Bronchial epithelial cell (primary cell): ENCODE data around the gene QPCT. TPM values are rescaled to one million over a fixed set of nuclear protein-coding genes. Genes with fewer than 3 reads are reported as not detected.
"Not testable (repeated sequence)": the region's sequence is repeated elsewhere in the genome, so short reads cannot be mapped to it uniquely, and the experiment has no call there.

Source experiments
- DNase-seq: peaks from one replicate; pipeline ENCODE4 v3.0.0-alpha.2; 2010; ENCODE audit warnings: low read depth
- FAIRE-seq: peaks from 2 replicates; lab custom pipeline; 2011; peaks lifted over from hg19 to GRCh38; lab: Jason Lieb, UNC
- H3K27me3 ChIP-seq: 2 replicates; pipeline ENCODE4 v1.5.1; 2011; ENCODE audit warnings: low read length; ENCODE audit not compliant: control insufficient read depth, insufficient read depth
- H3K36me3 ChIP-seq: 2 replicates; pipeline ENCODE4 v1.5.1; 2011; ENCODE audit warnings: low read length; ENCODE audit not compliant: control insufficient read depth, insufficient read depth
- H3K4me3 ChIP-seq: 2 replicates; pipeline ENCODE4 v1.5.1; 2011; ENCODE audit warnings: mild to moderate bottlenecking, low read depth, low read length, control low read depth
- total RNA-seq: library from RNA; depleted of rRNA; stranded (reverse); fragments of >200 nt; gene quantifications from 2 replicates; pipeline ENCODE4 v1.2.1, GENCODE V29; 2014
- TF ChIP-seq, protein P1 (sequence below): IDR thresholded peaks from 2 replicates; pipeline ENCODE4 v1.5.1; 2011; ENCODE audit warnings: mild to moderate bottlenecking, moderate library complexity, low read length, control low read depth, inconsistent platforms; ENCODE audit not compliant: insufficient read depth, severe bottlenecking

QPCT gene
- 6.1 and 7.6 TPM in 2 replicates for total RNA-seq

DNA sequence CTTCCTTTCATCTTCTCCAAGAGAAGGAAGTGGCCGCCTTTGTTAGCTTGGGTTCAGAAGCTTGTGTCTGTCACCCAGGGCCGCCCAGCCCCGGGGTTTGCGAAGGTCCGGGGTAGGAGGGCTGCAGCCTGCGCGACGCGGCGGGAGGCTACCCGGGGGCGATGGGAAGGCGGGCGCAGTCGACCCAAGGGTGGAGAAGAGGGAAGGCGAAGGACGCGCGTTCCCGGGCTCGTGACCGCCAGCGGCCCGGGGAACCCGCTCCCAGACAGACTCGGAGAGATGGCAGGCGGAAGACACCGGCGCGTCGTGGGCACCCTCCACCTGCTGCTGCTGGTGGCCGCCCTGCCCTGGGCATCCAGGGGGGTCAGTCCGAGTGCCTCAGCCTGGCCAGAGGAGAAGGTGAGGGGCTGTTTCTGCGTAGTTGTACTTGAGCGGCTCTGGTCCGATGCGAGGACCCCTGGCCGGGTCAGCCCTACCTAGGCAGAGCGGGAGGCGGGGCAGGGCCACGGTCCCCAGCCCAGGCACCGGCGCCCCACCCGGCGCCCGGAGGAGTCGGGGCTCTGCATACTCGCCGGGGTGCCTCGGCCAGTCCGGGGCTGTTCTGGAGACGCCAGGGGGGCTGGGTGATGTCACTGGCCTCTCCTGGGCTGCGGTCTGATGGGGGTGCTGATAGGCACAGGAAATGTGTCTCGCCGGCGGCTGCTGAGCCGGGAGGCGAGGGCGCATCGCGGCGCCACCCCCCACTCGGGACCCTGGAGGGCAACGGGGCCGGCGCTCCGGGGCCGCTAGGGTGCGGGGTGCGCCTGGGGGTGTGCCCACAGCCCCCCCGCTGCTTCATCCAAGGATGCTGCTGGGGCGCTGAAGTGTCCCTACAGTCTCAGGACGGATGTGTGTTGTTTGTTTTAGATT lies at the start of gene QPCT:
Gene QPCT (plus strand): TSS at position 178 of the 909 bp plus-strand sequence. CDS start 102 bp downstream, at position 280.
- DNase-seq, result peak; percentile 20
- TF ChIP-seq, protein P1, sequence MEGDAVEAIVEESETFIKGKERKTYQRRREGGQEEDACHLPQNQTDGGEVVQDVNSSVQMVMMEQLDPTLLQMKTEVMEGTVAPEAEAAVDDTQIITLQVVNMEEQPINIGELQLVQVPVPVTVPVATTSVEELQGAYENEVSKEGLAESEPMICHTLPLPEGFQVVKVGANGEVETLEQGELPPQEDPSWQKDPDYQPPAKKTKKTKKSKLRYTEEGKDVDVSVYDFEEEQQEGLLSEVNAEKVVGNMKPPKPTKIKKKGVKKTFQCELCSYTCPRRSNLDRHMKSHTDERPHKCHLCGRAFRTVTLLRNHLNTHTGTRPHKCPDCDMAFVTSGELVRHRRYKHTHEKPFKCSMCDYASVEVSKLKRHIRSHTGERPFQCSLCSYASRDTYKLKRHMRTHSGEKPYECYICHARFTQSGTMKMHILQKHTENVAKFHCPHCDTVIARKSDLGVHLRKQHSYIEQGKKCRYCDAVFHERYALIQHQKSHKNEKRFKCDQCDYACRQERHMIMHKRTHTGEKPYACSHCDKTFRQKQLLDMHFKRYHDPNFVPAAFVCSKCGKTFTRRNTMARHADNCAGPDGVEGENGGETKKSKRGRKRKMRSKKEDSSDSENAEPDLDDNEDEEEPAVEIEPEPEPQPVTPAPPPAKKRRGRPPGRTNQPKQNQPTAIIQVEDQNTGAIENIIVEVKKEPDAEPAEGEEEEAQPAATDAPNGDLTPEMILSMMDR, result no peak
- peak within 1 kb of the TSS; percentile 54 for H3K4me3 ChIP-seq
- no peaks in the 10 kb centered on the region for H3K27me3 ChIP-seq
- no peaks in the 10 kb centered on the region for H3K36me3 ChIP-seq
- no peak for FAIRE-seq

DNA sequence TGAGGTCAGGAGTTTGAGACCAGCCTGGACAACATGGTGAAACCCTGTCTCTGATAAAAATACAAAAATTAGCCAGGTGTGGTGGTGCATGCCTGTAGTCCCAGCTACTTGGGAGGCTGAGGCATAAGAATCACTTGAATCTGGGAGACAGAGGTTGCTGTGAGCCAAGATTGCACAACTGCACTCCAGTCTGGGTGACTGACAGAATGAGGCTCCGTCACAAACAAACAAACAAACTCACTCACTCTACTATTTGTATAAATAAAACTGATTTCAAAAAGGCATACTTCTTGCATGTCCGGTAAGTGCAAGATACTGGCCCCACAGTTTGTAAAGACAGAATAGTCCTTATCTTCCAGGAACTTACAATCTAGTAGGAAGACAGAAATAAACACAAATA lies 49.6 kb upstream of the QPCT start:
- H3K4me3 ChIP-seq, H3K36me3 ChIP-seq, H3K27me3 ChIP-seq, DNase-seq, FAIRE-seq: not testable (repeated sequence)

DNA sequence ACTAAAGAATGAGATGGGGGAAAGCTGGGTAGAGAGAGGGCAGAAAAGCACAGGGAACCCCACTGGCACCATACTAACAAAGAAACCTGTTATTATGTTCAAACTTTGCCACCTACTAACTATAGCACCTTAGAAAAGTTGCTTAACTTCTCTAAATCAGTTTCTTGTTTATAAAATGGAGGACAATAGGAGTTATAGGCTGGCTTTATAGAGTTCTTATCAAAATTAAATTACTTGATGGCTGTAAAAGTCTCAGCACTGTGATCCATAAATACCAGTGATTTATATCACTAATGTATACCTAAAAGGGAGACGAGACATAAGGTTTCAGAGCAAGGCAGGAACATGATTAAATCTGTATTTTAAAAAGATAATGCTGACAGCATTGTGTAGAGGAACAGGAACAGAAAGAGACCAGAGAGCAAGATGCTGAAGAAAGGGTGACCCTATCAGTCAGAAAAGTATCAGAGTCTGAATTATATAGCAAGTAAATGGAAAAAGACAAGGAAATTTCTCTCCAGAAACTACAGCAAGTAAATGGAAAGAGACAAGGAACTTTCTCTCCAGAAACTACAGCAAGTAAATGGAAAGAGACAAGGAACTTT lies 48.9 kb upstream of the QPCT start:
- DNase-seq (no peak), FAIRE-seq (no peak)
- TF ChIP-seq, protein P1, result no peak
- no peak overlapping the region for H3K4me3 ChIP-seq
- no peaks in the 10 kb centered on the region for H3K36me3 ChIP-seq
- no peaks in the 10 kb centered on the region for H3K27me3 ChIP-seq

DNA sequence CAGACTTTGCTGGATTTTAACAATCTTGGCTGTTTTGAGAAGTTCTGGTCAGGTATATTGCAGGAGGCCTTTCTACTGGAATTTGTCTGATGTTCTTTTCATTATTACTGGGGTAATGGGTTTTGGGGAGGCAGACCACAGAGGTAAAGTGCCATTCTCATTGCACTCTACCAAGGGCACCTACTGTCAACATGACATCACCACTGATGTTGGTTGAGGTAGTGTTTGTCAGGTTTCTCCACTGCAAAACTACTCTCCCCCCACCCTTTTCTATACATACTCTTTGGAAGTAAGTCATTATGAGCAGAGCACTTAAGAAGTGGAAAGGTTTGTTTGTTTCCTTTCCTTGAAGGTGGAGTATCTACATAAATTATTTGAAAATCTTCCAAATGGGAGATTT lies 46.8 kb upstream of the QPCT start:
- FAIRE-seq (no peak), DNase-seq (no peak)
- TF ChIP-seq, protein P1, result no peak
- no peaks in the 10 kb centered on the region for H3K36me3 ChIP-seq
- H3K27me3 ChIP-seq, result no peaks in the 10 kb centered on the region
- H3K4me3 ChIP-seq, result no peak overlapping the region

DNA sequence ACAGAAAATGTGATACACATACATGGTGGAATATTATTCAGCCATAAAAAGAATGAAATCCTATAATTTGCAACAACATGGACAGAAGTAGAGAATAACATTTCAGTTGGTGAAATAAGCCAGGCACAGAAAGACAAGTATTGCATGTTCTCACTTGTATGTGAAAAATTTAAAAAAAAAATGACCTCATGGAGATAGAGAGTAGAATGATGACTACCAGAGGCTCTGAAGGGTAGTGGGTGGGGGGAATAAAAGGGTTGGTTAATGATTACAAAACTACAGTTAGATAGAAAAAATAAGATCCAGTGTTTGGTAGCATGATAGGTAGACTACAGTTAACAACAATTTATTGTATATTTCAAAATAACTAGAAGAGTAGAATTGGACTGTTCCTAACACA lies 44.3 kb upstream of the QPCT start:
- Histone ChIP-seq H3K4me3 (no peak overlapping the region), H3K36me3 (no peaks in the 10 kb centered on the region), H3K27me3 (no peaks in the 10 kb centered on the region)
- peak; percentile 61 for DNase-seq
- no peak for FAIRE-seq
- TF ChIP-seq, protein P1, result no peak

DNA sequence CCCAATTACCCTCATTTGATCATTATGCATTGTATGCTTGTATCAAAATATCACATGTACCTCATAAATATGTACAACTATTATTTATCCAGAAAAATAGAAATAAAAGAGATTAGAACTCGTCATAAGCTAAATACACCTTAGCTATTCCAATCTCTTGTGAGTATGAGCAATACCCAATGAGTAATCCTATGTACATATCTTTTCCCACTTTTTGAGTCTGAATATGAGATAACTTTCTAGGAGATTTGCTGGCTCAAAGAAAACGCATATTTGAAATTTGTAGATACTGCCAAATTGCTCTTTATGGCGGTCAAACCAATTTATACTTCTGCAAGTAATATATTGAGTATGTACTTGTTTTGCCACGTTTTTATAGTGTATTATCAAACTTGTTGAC lies 43.9 kb upstream of the QPCT start:
- Histone ChIP-seq H3K4me3 (no peak overlapping the region), H3K27me3 (no peaks in the 10 kb centered on the region), H3K36me3 (no peaks in the 10 kb centered on the region)
- DNase-seq (peak; percentile 84), FAIRE-seq (no peak)
- TF ChIP-seq, protein P1, result no peak
